Esophagus squamous epithelium (tissue), 5 donors: ENCODE data around the gene STK10. TPM values are rescaled to one million over a fixed set of nuclear protein-coding genes. Genes with fewer than 3 reads are reported as not detected.
"Not testable (repeated sequence)": the region's sequence is repeated elsewhere in the genome, so short reads cannot be mapped to it uniquely, and the experiment has no call there.

ENCODE experiments used
- DNase-seq: peaks from one replicate; lab custom pipeline; 2025; lab: John Stamatoyannopoulos, UW
- H3K27ac ChIP-seq, 4 donors: fragments of 200-600 bp; sonication (generic); one replicate each; pipeline ENCODE4 v1.5.1; 2016 to 2019; ENCODE audit warnings: mild to moderate bottlenecking in 1 of 4
- H3K27me3 ChIP-seq, 4 donors: fragments of 200-600 bp; sonication (generic); 1 replicate in 3 of 4; 2 replicates in 1 of 4; pipeline versions ENCODE4 v1.5.1 to v1.6.0; 2017 to 2021; ENCODE audit warnings: antibody characterized with exemption in 1 of 4
- H3K36me3 ChIP-seq, 3 donors: fragments of 200-600 bp; sonication (generic); one replicate each; pipeline ENCODE4 v1.5.1; 2016 to 2019
- H3K4me1 ChIP-seq, 3 donors: fragments of 200-600 bp; sonication (generic); one replicate each; pipeline ENCODE4 v1.5.1; 2017 to 2019
- H3K4me3 ChIP-seq, 4 donors: fragments of 200-600 bp; sonication (generic); 1 replicate in 3 of 4; 2 replicates in 1 of 4; pipeline ENCODE4 v1.5.1; 2016 to 2019; ENCODE audit warnings: mild to moderate bottlenecking in 2 of 4, moderate library complexity in 1 of 4
- H3K9me3 ChIP-seq, 3 donors: fragments of 200-600 bp; sonication (generic); one replicate each; pipeline ENCODE4 v1.5.1; 2016 to 2019
- POLR2A ChIP-seq, 4 donors: fragments of 450-650 bp; IDR thresholded peaks; one replicate each; pipeline ENCODE4 v1.6.1; 2017; ENCODE audit warnings: antibody characterized with exemption in 4 of 4, mild to moderate bottlenecking in 4 of 4, moderate library complexity in 3 of 4
- WGBS, 2 donors: methylation state at CpG; one replicate each; pipeline ENCODE4 v1.1.5; 2018; 5-methylcytosine and 5-hydroxymethylcytosine counted together
- intact Hi-C: fragments of 100-400 bp; cut with DNase I; formaldehyde crosslinking; loops from one replicate; pipeline ENCODE4 v1.15.0; 2022
- total RNA-seq, 4 donors: library from RNA; depleted of rRNA; stranded (reverse); fragments of >200 nt; gene quantifications; one replicate each; pipeline ENCODE4 v1.1.0, GENCODE V29; 2016
- TF ChIP-seq, protein P1 (sequence below), 6 experiments: fragments of 450-650 bp in 4 of 6; fragments of 200-600 bp in 2 of 6; sonication (generic) in 2 of 6; IDR thresholded peaks; one replicate each; pipeline ENCODE4 v1.5.1; 2016 to 2019; ENCODE audit warnings: antibody characterized with exemption in 6 of 6, mild to moderate bottlenecking in 4 of 6, moderate library complexity in 4 of 6
- donor health status: DM: yes; HTN: yes; CAD: no.

The STK10 gene
- total RNA-seq, 4 donors from 2014 or later: 5.4 to 15.6 (median 8.9) TPM

DNA sequence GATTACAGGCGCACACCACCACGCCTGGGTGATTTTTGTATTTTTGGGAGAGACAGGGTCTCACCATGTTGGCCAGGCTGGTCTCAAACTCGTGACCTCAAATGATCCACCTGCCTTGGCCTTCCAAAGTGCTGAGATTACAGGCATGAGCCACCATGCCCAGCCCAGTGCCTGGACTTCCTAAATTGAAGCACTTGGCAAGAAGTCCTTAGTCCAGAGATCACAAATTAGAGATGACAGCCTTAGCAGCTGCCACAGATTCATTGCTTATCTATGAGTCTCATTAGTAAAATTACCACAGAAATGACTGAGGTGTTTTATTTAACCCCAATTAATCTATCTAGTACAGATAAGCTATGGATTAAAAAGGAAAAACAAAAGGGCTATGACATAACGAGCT is 25.1 kb upstream of the STK10 start:
- DNase-seq: no peak
- Histone ChIP-seq H3K27ac (no peak overlapping the region), H3K9me3 (no peaks in the 10 kb centered on the region), H3K36me3 (peaks cover 0 to 66% (median 0%) of the 10 kb centered on the region in 3 donors), H3K4me1 (no peaks in the 10 kb centered on the region), H3K27me3 (no peaks in the 10 kb centered on the region), H3K4me3 (no peak overlapping the region)
- TF ChIP-seq, protein P1, sequence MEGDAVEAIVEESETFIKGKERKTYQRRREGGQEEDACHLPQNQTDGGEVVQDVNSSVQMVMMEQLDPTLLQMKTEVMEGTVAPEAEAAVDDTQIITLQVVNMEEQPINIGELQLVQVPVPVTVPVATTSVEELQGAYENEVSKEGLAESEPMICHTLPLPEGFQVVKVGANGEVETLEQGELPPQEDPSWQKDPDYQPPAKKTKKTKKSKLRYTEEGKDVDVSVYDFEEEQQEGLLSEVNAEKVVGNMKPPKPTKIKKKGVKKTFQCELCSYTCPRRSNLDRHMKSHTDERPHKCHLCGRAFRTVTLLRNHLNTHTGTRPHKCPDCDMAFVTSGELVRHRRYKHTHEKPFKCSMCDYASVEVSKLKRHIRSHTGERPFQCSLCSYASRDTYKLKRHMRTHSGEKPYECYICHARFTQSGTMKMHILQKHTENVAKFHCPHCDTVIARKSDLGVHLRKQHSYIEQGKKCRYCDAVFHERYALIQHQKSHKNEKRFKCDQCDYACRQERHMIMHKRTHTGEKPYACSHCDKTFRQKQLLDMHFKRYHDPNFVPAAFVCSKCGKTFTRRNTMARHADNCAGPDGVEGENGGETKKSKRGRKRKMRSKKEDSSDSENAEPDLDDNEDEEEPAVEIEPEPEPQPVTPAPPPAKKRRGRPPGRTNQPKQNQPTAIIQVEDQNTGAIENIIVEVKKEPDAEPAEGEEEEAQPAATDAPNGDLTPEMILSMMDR (IDR thresholded peaks at IDR 0.05): no peak
- TF ChIP-seq POLR2A (IDR thresholded peaks at IDR 0.05): no peak
- WGBS, 2 donors: 88 to 94% methylated on average over 2 to 4 of the region's 4 CpGs
- intact Hi-C loops: no loop called here

DNA sequence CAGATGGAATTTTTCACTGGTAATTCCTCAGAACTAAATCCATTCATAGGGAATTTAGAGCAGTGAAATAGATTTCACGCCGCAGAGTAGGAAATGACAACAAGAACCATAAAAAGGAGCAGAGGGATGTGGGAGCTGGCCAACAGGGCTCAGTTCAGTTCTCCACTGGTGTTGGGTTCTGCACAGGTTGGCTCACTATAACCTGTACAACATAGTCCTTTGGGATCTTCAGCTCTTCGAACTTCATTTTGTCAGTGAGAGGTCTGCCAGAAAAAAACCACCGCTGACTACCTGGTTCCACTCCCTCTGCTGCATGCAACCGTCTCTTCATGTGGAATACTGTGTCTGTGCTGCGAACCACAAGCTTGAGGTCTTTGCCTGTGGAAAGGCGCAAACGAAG is 23.7 kb upstream of the STK10 start:
- TF ChIP-seq, protein P1 (IDR thresholded peaks at IDR 0.05): no peak
- TF ChIP-seq POLR2A (IDR thresholded peaks at IDR 0.05): no peak
- no peak overlapping the region for H3K27ac ChIP-seq
- intact Hi-C loops: no loop called here
- H3K4me3 ChIP-seq: no peak overlapping the region
- no peaks in the 10 kb centered on the region for H3K27me3 ChIP-seq
- no peaks in the 10 kb centered on the region for H3K9me3 ChIP-seq
- peaks cover 0 to 58% (median 0%) of the 10 kb centered on the region in 3 donors for H3K36me3 ChIP-seq
- no peak for DNase-seq
- H3K4me1 ChIP-seq: no peaks in the 10 kb centered on the region
- WGBS, 2 donors: 92% methylated on average over 8 of the region's 8 CpGs

DNA sequence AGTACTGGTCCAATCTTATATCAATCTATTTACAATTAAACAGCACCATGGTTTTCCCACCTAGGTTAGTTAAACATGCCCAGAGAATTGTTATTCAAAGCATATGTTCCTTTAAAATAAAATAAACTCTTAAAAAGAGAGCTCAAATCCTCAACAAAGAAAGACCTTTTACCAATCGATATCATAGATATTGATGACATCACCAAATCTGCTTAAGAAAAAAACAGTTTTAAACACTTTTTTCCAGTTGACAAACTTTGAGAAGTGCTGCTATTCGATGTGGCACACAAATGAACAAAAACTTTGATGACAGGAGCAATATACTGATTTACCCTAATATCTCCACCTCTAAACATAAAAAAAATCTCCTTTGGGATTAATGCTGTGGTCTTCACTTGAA is 21.7 kb upstream of the STK10 start:
- H3K36me3 ChIP-seq: peaks cover 0 to 56% (median 0%) of the 10 kb centered on the region in 3 donors
- no peaks in the 10 kb centered on the region for H3K9me3 ChIP-seq
- TF ChIP-seq, protein P1 (IDR thresholded peaks at IDR 0.05): no peak
- no peak for TF ChIP-seq POLR2A (IDR thresholded peaks at IDR 0.05)
- no peaks in the 10 kb centered on the region for H3K4me1 ChIP-seq
- H3K4me3 ChIP-seq: no peak overlapping the region
- no peak for DNase-seq
- no peak overlapping the region for H3K27ac ChIP-seq
- 90 to 95% methylated on average over 2 of the region's 2 CpGs for WGBS, 2 donors
- intact Hi-C loops: no loop called here
- no peaks in the 10 kb centered on the region for H3K27me3 ChIP-seq

- H3K27ac ChIP-seq: no peak overlapping the region
- TF ChIP-seq POLR2A (IDR thresholded peaks at IDR 0.05): no peak
- TF ChIP-seq, protein P1 (IDR thresholded peaks at IDR 0.05): no peak
- no peaks in the 10 kb centered on the region for H3K9me3 ChIP-seq
- peaks cover 0 to 36% (median 0%) of the 10 kb centered on the region in 3 donors for H3K36me3 ChIP-seq
- no peak for DNase-seq
- no peaks in the 10 kb centered on the region for H3K27me3 ChIP-seq
- intact Hi-C loops: no loop called here
- H3K4me3 ChIP-seq: no peak overlapping the region
- no peaks in the 10 kb centered on the region for H3K4me1 ChIP-seq
- WGBS, 2 donors: 38 to 65% methylated on average over 3 of the region's 3 CpGs
These were observed 19.5 kb upstream of the STK10 start for GRCh38 chr5:172207511-172207910.

DNA sequence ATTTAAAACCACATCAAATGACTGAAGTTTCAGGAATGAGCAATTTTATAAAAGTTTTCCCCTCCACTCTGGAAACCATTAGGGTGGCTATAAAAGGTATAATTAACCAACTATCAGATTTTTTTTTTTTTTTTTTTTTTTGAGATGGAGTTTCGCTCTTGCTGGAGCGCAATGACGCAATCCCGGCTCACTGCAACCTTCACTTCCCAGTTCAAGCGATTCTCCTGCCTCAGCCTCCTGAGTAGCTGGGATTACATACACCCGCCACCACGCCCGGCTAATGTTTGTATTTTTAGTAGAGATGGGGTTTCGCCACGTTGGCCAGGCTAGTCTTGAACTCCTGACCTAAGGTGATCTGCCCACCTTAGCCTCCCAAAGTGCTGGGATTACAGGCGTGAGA is 18.0 kb upstream of the STK10 start:
- H3K9me3 ChIP-seq, H3K27ac ChIP-seq, intact Hi-C loops, H3K4me1 ChIP-seq, H3K4me3 ChIP-seq, DNase-seq, H3K27me3 ChIP-seq: not testable (repeated sequence)
- 83 to 91% methylated on average over 6 to 10 of the region's 11 CpGs for WGBS, 2 donors
- H3K36me3 ChIP-seq: peaks cover 0 to 21% (median 0%) of the 10 kb centered on the region in 3 donors

DNA sequence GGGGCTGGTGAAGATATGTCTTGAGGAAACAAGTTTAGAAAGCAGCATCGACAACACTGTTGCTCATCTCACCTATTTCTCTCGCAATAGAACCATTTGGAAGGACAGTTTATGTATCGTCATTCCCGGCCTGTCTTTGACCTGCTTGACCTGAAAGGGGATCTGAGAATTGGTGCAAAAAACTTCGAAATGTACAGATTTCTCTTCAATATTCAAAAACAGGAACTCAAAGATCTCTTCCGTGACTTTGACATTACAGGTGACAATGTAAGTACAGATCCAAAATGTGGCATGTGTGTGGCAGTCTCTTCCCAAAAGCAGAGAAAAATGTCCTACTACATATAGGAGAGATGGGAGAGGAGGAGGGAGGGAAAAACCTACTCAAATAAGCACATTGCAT is 12.5 kb upstream of the STK10 start:
- no peaks in the 10 kb centered on the region for H3K36me3 ChIP-seq
- H3K9me3 ChIP-seq: no peaks in the 10 kb centered on the region
- WGBS, 2 donors: 77 to 82% methylated on average over 6 of the region's 6 CpGs
- no peak overlapping the region for H3K27ac ChIP-seq
- no peaks in the 10 kb centered on the region for H3K27me3 ChIP-seq
- no peak overlapping the region for H3K4me3 ChIP-seq
- DNase-seq: no peak
- TF ChIP-seq, protein P1 (IDR thresholded peaks at IDR 0.05): no peak
- no peak for TF ChIP-seq POLR2A (IDR thresholded peaks at IDR 0.05)
- no peaks in the 10 kb centered on the region for H3K4me1 ChIP-seq
- intact Hi-C loops: no loop called here
